ENCODE results near the gene MTARC1.

The MTARC1 gene

DNA sequence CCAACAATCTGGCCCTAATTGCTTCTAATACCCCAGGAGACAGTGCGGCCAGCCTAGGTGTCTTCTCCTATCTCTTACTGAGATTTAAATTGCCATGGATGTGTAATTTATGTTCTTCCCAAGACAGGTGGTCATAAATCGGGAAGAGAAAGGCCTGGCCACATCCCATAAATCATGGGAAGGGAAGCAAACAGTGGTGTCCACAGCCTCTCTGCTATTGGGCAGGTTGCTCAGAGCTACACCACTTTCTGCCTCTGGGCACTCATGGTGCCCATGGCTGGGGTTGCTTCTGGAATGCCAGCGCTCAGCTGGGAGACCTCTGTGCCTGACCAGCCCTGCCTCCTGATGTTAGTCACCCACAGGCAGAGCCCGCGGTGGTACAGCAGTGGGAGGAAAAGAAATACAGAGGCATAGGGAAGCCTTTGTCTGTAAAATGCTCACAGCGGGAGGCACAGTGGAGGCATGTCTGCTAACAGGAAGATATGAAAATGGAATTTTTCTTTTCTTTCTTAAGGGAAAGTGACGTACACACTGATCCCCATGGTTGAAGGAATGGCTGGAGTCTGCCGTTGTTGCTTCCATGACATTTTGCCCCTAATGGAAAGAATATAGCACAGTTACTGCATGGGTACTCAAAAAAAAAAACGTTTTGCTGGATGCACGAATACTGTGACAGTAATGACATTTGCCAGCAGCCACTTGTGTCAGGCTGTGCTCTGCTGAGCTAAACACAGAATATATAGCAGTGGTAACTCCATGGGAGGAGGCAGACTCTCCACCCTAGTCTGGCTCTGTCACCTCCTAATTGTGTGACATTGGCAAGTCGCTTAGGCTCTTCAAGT lies 21.9 kb downstream of the MTARC1 start:
- no peak for DNase-seq

DNA sequence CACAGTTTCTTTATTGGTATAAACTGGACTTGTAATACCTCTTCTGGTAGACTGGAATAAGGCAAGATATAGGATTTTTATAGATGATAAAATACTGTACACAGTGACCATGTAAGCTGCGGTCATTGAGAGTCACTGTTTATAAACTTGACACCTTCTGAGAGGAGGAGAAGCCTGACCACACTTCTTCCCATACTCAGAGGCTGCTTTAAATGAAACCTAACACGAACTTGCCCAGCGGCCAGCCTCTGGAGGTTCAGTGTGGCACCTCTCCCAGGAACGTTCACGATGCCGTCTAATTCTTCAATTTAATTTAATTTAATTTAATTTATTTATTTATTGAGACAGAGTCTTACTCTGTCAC lies 22.5 kb downstream of the MTARC1 start:
- no peak for DNase-seq

DNA sequence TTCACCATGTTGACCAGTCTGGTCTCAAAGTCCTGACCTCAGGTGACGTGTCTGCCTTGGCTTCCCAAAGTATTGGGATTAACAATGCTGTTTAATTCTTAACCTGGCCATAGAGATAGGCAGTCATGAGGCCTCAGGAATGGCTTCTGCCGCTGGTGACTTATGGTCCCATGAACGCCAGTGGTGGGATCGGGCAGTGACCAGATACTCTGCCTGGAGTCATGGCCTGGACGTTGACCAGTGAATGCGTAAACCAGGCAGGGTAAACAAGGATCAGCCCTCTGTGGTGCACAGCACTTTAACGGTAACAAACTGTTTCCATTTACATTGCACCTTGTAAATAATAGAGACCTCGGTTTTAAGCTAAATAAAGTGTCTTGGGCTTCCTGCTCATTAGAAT lies 23.0 kb downstream of the MTARC1 start:
- DNase-seq = no peak

DNA sequence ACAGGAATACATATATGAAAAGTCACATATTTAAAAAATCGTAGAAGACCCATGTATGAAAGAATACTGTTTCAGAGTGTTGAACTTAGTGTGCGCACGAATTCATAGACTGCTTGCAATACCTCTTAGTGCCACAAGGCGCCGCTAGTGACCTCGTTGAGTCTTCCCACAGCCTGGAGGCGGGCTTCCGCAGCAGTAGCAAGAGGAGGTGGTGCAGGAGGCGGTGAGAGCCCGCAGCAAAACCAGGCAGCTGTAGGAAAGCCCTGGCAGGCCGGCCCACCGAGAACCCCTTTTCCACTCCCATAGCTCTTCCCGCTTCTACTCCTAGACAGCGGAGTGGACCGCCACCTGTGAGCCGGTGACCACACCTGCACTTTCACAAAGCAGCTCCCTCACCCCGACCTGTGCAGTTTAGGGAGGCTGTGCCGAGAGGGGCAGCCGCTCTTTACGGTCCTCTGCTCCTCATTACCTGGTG lies 23.5 kb downstream of the MTARC1 start:
- peak; percentile 61 to 75 for DNase-seq

DNA sequence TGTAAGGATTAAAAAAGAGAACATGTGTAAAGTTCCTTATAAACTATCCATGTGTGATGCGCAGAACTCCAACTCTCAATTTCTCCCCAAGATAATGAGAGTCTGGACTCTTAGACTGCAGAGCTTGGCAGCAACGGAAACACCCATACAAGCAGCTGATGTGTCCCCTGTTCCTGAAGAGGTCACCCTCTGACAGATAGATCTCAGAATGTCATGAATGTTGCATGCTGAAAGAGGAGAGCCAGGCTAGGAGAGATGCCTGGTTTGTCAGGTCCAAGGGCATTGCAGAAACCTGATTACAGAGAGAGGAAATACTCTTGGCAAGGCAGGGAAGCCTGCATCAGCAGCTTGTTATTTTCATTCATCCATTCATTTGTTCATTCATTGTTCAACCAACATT lies 24.2 kb downstream of the MTARC1 start:
- no peak for DNase-seq

DNA sequence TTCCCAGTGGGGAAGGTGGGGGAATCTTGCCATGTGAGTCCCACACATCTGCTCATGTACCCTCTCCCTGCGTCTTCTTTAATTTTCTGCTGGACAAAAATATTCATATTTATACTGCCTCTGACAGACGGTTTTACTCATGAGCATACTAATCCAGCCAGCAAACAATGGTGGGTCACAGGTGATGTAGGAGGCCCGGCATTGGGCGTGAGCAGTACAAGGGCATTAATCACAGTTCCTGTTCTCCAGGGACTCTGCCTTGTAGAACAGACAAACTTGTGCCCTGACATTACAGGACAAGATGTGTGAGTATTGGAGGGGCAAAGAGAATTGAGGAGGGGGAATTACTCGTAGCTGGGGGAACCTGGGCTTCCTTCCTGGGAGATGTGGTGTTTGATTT lies 25.0 kb downstream of the MTARC1 start:
- no peak for DNase-seq

DNA sequence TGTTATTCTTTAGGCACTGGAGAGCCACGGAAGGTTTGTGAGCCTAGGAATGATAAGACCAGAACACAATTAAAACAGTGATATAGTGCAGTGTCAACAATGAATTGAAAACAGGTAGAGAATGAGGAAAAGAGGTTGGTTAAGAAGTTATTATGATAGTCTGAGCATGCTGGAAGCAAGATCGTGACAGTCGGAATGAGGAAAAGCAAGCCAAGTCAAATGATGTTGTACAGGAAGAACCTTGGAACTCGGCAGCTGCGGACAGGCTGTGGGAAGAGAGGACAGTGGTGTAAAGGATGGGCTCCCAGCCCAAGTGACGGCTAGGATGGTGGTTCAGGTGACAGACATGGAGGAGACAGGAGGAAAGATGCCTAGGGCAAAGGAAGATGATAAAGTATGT lies 25.6 kb downstream of the MTARC1 start:
- DNase-seq = no peak

DNA sequence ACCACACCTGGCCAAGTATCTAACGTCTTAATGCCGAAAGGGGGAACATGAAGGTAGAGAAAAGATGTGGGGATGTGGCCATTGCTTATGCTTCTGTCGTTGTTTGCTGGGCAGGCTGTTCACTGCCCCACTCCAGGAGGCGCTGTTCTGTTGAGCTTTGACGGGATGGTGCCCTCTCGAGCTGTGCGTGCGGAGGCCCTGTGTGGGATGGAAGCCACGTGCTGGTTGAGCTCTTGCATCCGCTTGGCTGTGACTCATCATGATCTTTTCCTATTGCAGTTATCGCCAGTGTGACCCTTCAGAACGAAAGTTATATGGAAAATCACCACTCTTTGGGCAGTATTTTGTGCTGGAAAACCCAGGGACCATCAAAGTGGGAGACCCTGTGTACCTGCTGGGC lies 26.3 kb downstream of the MTARC1 start:
- no peak for DNase-seq

DNA sequence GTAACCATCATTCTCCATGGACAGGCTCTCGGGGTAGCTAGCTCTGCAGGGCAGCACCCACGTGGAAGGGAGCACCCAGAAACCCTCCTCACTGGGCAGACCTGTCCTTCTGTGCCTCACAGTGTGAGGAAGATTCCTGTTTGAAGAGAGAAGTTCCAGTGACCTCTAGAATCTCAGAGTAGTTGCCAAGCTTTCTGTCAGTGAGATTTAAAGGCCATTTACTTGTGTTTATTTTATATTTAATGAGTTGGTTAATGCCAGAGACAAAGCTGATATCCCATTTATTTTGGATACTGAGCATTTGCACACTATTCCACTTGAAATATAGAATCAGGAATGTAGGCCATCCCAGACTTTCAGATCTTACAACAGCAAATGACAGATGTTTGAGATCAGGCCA lies 28.7 kb downstream of the MTARC1 start:
- DNase-seq = no peak

DNA sequence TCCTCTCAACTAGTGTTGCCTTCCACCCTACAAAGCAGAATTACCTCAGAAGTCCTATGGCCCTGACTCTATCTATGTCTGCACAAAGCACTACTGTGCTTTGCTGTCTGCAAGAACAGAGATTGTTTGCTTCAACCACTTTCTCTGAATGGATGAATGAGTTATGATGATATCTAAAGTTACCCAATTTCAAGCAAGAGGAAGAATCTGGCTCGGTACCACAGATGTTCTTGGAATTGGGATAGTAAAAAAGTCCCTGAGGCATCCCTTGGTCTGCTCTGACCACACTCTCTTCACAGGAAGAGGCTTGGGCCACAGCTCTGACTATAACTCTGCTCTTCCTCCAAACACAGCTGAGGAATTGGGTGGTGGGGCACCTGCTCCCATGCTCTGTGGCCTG lies 31.2 kb downstream of the MTARC1 start:
- DNase-seq = no peak

DNA sequence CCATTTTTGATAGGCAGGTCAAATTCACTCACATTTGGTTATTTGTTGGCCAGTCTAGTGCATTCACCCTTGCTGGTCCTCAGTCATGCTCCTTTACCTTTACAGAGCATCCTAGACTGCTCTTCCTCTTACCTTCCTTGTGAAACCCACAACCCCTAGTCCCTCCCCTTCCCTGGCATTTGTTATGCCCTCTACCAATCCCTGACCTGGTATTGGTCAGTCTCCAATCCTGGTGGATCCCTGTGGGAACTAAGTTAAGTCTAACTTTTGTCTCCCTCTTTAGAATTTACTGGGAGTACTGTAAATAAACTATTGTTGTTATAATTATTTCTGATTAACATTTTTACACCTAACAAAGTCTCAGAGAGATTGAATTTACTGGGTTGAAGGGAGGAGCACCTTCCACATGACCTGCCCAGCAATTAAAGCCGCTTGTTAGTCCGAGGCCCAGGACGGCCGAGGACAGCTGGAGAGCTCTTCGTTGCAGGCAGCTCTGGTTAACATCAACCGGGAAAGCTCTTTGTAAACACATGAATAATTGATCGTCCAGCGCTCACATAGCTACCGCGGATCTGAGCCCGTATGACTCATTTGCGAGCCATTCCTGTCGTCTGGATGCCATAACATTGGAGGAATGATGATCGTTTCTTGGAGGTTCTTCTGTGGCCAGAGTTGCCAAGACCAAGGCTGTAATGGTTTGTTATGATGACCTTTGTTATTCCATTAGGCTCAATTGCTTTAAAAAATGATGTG lies 31.9 kb downstream of the MTARC1 start:
- DNase-seq = no peak

DNA sequence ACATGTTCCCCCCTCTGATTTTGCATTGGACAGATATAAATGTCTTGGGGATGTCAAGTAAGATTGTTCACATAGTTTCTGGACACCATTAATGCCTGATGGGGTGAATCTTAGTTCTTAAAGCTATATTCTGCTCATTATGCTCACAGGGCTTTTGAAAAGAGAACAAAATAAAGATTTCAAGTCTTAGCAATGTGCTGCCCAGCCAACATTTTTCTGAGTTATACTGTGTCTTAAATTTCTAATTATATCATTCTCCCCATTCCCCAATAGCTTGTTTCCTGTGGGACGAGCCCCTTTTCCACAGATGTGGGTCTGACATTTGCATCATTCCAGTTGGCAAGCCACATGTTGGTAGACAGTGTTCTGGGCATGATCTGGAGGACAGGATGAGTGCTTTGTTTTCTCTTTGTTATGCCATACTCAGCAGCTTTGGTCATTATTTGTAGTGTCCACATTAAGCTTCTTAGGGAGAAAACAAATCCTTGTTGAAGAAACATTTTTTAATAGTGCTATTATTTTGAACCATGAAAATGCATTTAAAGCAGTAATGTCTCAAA lies 32.8 kb downstream of the MTARC1 start:
- DNase-seq = no peak

DNA sequence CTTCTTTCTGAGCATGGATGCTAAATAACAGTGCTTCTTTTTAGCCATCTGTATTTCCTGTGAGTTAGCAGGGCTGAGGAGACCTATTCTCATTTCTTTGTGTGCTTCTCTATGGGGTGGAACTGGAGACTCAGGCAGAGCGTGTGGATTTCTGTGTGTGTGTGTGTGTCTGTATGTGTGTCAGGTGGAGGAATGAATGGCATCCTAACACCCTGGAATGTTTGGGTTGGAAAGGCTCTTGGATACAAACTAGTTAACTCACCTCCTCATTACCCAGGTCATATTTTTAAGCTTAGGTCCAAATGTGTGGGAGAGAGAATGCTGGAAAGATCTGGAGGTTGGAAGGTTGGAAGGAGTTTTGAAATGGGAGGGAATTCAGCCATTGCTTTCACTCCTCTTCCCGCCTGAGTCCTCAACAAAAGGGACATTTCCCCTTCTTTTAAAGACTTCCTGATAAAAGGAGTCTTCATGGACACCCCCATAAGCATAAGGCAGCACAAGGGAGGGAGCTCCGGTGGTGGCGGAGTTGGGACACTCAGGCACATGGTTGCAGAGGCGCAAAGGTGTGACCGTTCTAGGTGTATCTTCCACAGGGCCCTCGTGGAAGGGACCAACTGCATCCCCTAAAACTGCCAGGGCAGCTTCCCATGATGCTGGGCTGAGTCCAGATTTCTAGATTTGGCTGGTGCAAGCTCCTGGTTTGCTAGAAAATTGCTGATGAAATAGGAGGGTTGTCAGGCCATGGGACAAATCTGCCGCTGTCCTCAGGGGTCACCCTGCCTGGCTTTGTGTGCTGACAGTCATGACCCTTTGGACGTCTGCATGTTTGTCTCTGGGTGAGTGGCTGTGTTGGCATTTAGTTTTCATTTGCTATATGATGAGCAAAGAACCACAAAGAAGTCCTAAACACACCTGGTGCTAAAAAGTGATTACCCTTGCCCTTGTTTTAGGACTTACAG lies 37.6 kb downstream of the MTARC1 start:
- no peak for DNase-seq

DNA sequence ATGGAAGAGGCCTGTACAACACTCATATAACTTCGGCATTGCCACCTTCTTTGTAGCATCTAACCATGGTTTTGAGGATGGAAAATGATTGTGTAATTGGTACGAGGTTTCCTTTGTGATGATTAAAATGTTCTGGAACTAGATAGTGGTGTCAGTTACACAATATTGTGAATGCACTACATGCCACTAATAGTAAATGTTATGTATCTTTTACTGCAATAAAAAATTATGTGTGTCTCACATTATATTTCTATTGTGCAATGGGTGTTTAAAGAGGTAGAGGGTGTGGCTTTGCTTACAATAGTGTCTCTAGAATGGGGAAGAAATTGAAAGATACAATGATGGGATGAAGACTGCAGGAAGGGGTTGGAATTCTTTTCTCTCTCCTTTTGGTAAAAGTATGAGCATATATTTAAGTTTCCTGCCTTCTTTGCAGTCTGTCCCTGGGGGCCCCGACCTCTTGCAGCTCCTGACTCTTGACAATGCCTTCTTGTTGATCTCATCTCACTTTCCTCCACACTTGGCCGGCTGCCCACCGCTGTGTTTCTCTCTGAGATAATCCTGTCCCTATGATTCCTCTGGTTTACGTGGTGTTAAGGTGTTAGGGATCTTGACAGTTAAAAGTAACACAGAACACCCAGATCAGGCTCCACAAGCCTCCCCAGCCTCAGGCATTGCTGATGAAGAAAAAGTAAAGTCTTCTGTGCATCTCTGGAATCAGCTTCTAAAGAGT lies 39.3 kb downstream of the MTARC1 start:
- no peak for DNase-seq

DNA sequence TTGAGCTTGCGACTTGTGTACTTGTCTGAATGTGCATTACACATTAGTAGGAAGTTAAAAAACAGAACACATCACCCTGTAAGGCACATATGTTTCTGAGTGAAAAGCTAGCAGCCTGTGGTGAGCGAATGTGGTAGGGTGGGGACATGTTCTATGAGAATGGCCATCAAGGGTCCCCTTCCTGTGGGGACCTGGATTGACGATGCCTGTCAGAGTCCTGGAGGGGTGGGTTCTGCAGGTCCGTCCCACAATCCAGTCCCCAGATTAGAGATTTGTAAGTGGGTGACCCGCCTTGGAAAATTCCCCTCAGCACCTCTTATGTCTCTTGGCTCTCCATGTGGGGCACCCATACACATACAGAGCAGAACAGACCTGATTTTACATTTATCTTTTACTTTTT lies 40.0 kb downstream of the MTARC1 start:
- no peak for DNase-seq

DNA sequence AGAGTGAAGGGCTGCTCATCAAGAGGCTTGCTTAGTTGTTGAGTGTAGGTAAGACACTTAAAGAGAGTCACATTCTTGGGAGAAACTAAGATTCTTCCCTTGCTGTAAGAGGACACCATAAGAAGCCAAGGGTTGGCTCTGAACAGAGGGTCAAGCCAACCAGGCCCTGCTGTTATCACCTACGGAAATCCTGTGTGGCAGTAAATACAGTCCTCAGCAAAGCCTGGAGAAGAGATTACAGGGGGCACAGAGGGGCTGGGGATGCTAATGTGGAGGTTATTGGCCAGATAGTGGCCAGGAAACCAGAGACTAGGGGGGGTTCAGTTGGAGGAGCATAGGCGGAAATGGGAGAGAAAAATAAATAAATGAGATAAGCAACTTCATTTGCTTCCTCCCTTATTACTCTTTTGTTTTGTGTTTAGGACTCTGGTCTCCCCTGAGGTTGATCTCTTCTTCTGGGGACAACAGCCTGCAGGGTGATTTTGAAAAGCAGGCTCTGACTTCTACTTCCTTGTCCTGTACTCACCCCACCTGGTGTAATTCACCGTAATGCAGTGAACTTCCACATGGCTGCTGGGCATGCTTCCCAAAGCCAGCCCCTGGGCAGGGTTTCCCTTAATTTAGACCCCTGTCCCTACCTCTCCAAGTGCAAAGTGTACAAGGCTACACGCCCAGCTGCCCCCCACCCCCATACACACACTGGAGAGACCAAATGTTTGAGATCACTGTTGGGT lies 40.9 kb downstream of the MTARC1 start:
- DNase-seq = no peak

DNA sequence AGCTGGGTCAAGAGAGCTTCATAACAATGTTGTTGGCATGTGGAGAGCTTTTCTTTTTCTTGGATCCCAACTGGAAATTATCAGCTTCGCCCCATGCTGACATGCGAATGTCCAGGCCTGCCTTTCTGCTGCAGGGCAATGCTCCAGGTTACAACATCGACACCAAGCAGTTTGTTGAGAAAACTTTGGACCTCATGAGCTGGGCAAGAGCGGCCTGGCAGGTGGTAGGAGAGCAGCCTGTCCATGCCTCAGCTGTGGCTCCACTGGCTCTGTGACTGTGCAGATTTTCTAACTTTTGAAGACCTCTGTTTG lies 41.4 kb downstream of the MTARC1 start:
- no peak for DNase-seq

DNA sequence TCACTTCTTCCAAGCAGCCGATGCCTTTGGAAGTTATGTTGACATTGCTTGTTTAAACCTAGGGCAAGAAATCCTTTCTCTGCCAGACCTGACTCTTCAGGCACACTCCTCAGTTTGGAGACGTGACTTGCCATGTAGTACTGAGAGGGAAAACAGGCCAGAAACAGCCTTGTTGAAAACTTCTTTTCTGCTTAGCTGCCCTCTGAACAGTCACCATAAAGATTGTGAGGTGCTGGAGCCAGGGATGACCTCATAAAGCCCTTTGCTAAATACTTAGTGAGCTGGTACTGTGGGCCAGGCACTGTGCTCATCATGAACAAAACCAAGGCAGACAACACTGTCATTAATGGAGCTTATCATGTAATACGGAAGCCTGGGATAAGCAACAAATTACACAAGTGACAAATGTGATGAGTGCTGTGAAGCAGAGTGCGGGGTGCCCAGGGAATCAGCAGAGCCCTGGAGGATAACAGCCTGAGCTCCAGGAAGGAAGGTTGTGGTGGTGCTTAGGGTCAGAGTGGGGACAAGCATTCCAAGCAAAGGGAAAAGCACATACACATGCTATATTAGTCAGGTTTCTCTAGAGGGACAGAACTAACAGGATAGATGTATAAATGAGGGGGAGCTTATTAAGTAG lies 42.4 kb downstream of the MTARC1 start:
- no peak for DNase-seq

DNA sequence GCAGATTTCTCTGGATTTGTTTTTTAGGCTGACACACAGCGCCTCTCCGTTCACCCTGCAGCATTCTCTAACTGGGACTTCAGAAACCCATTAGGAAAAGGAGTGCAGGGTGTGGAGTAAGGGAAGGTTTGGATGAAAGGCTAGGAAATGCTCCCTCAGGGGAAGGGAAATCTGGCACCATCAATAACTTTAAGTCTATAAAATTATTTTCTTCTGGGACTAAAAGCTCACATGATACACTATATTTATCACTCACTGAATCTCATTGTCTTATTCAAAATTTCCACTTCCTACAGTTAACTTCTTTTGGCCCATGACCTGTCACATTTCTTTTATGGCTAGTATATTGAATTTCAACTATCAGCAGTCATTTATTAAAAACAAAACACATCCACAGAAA lies 46.7 kb downstream of the MTARC1 start:
- no peak for DNase-seq

DNA sequence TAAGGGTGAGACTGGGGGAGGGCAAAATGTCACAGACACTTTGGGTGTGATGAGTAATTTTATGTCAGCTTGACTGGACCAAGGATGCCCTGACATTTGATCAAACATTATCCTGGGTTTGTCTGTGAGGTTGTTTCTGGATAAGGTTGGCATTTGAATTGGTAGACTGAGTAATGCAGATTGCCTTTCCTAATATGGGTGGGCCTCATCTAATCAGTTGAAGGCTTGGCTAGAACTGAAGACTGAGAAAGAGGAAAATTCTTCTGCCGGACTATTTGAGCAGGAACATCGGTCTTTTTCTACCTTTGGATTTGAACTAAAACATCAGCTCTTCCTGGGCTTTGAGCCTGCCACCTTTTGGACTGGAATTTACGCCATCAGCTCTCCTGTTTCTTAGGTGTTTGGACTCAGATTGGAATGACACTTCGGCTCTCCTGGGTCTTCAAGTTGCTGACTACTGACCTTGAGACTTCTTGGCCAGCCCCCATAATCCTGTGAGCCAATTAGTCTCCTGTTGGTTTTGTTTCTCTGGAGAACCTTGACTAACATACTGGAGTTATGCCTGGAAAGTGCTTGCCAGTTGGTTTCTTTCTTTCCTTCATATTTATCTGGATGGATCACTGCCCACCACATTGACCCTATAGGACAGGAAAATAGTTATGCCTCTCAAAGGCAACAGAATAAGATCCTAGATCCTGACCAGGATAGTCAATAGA lies 47.6 kb downstream of the MTARC1 start:
- no peak for DNase-seq
